Osteoblast (primary cell): ENCODE measurements around the gene ABCC11. TPM values are rescaled to one million over a fixed set of nuclear protein-coding genes. Genes with fewer than 3 reads are reported as not detected.

ENCODE experiments used
- DNase-seq: peaks from one replicate; pipeline ENCODE4 v3.0.0; 2011; ENCODE audit warnings: low spot score, mixed read lengths; ENCODE audit not compliant: insufficient read length; ENCODE audit errors: missing footprints
- H2AFZ ChIP-seq: 2 replicates; pipeline ENCODE4 v1.6.0; 2011; ENCODE audit warnings: mild to moderate bottlenecking, low read length
- H3K27ac ChIP-seq: 2 replicates; pipeline ENCODE4 v1.5.1; 2011; ENCODE audit warnings: mild to moderate bottlenecking, low read depth, low read length, moderate library complexity
- H3K27me3 ChIP-seq: 2 replicates; pipeline ENCODE4 v1.6.0; 2012; ENCODE audit warnings: mild to moderate bottlenecking, control low read depth, inconsistent platforms, low read length, moderate library complexity; ENCODE audit not compliant: insufficient read depth
- H3K36me3 ChIP-seq: 2 replicates; pipeline ENCODE4 v1.5.1; 2011; ENCODE audit warnings: mild to moderate bottlenecking, low read length, control low read depth, moderate library complexity; ENCODE audit not compliant: insufficient read depth
- H3K4me1 ChIP-seq: 2 replicates; pipeline ENCODE4 v1.5.1; 2011; ENCODE audit warnings: mild to moderate bottlenecking, low read length, control low read depth, moderate library complexity; ENCODE audit not compliant: insufficient read depth
- H3K4me2 ChIP-seq: 2 replicates; pipeline ENCODE4 v1.6.0; 2011; ENCODE audit warnings: mild to moderate bottlenecking, low read length; ENCODE audit not compliant: insufficient read depth
- H3K4me3 ChIP-seq: fragments of 200-600 bp; sonication (generic); 3 replicates; pipeline ENCODE4 v1.5.1; 2012; ENCODE audit warnings: mild to moderate bottlenecking, low read length, inconsistent platforms; ENCODE audit not compliant: insufficient read depth
- H3K79me2 ChIP-seq: 2 replicates; pipeline ENCODE4 v1.6.0; 2012; ENCODE audit warnings: mild to moderate bottlenecking, low read length, control low read depth, inconsistent platforms; ENCODE audit not compliant: insufficient read depth
- H3K9me3 ChIP-seq: 2 replicates; pipeline ENCODE4 v1.5.1; 2011; ENCODE audit warnings: low read depth, low read length, control low read depth
- H4K20me1 ChIP-seq: 2 replicates; pipeline ENCODE4 v1.6.0; 2012; ENCODE audit warnings: mild to moderate bottlenecking, low read length, control low read depth; ENCODE audit not compliant: insufficient read depth
- CTCF ChIP-seq: IDR thresholded peaks from 2 replicates; pipeline ENCODE4 v1.5.1; 2011; ENCODE audit warnings: mild to moderate bottlenecking, low read depth, low read length, moderate library complexity; ENCODE audit errors: extremely low read depth
- total RNA-seq: library from RNA; depleted of rRNA; stranded (reverse); fragments of >200 nt; gene quantifications from 2 replicates; pipeline ENCODE4 v1.2.3, GENCODE V29; 2012

The ABCC11 gene
- total RNA-seq, result under 0.01 and 0.29 TPM in 2 replicates

GRCh38 chr16:48247311-48247710 lies at the start of gene ABCC11:
TSS of gene ABCC11 (minus strand) at chr16:48247539. CDS start at chr16:48231921, 15,618 bp downstream.
- Histone ChIP-seq H3K4me1 (peaks cover 20% of the 10 kb centered on the region), H3K9me3 (no peaks in the 10 kb centered on the region), H3K4me3 (no peak within 1 kb of the TSS), H3K36me3 (peaks cover 5% of the 10 kb centered on the region), H3K27me3 (no peaks in the 10 kb centered on the region), H2AFZ (no peak within 1 kb of the TSS), H4K20me1 (peaks cover 53% of the 10 kb centered on the region), H3K4me2 (peak within 1 kb of the TSS; percentile 97), H3K27ac (peak within 1 kb of the TSS; percentile 7), H3K79me2 (peaks cover 83% of the 10 kb centered on the region)
- no peak for DNase-seq
- no peak for TF ChIP-seq CTCF

- Histone ChIP-seq H3K4me2 (no peak overlapping the region), H3K27me3 (no peaks in the 10 kb centered on the region), H2AFZ (no peak overlapping the region), H3K4me1 (peaks cover 12% of the 10 kb centered on the region), H3K27ac (no peak overlapping the region), H3K4me3 (no peak overlapping the region), H3K79me2 (peaks cover 8% of the 10 kb centered on the region), H3K9me3 (no peaks in the 10 kb centered on the region), H4K20me1 (no peaks in the 10 kb centered on the region), H3K36me3 (peaks cover 36% of the 10 kb centered on the region)
- no peak for TF ChIP-seq CTCF
- DNase-seq, result no peak
Observed at GRCh38 chr16:48295488-48296281, 48.3 kb upstream of the ABCC11 start.

GRCh38 chr16:48294724-48295123 lies 47.4 kb upstream of the ABCC11 start:
- Histone ChIP-seq H3K27me3 (no peaks in the 10 kb centered on the region), H3K4me2 (no peak overlapping the region), H4K20me1 (no peaks in the 10 kb centered on the region), H3K36me3 (peaks cover 38% of the 10 kb centered on the region), H3K4me3 (no peak overlapping the region), H3K9me3 (no peaks in the 10 kb centered on the region), H3K4me1 (peaks cover 14% of the 10 kb centered on the region), H3K27ac (no peak overlapping the region), H2AFZ (no peak overlapping the region), H3K79me2 (peaks cover 14% of the 10 kb centered on the region)
- peak; percentile 13 for DNase-seq
- TF ChIP-seq CTCF, result no peak

- Histone ChIP-seq H3K36me3 (peaks cover 22% of the 10 kb centered on the region), H3K9me3 (no peaks in the 10 kb centered on the region), H3K27ac (no peak overlapping the region), H3K27me3 (no peaks in the 10 kb centered on the region), H3K4me2 (no peak overlapping the region), H4K20me1 (no peaks in the 10 kb centered on the region), H3K79me2 (peaks cover 23% of the 10 kb centered on the region), H3K4me3 (no peak overlapping the region), H3K4me1 (peaks cover 14% of the 10 kb centered on the region), H2AFZ (no peak overlapping the region)
- TF ChIP-seq CTCF, result no peak
- DNase-seq, result no peak
Observed at GRCh38 chr16:48292452-48292851, 45.1 kb upstream of the ABCC11 start.
